Islet precursor cell (in vitro differentiated cells): ENCODE measurements around the gene SRSF2.
"Not testable (repeated sequence)": the region's sequence is repeated elsewhere in the genome, so short reads cannot be mapped to it uniquely, and the experiment has no call there.

Source experiments
- DNase-seq: peaks from one replicate; pipeline ENCODE4 v3.0.0-alpha.2; 2018

Gene SRSF2

DNA sequence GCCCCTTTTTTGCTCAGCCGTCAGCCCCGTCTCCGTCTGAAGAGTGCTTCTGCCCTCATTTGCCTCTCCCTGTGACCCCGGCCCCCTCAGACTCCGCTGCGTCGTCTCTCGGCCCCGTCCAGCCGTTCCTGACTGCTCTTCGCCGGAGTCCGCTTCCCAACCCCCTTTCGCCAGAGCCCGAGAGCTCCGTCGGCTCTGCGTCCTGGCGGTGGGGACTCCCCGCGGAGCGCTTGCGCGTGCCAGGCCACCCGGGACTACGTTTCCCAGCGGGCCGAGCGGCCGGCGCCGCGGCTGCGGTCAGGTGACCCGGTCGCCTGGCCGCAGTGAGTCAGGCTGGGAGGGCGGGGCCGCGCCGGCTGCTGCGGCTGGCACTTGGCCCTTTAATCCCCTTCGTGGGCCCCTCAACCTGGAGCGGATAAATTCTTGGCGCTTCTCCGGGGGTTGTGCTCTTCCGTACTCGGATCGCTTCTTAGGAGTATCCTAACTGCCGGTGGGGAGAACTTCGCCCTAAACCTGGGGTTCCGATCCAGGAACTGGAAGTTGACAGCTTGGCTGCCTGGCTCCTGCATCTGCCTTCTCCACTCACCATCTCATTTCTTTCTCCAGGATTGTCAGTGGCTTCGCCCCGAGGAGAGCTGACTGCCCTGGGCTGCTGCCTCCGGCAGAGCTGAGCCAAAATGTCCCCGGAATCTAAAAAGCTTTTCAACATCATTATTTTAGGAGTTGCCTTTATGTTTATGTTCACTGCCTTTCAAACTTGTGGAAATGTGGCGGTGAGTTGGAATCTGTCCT, 741 bp upstream of the SRSF2 start, which contains the start of gene MFSD11:
MFSD11 (plus strand) TSS at position 444 of the 792 bp plus-strand sequence; CDS start at position 678, 234 bp downstream.
- DNase-seq, result peak; percentile 99

DNA sequence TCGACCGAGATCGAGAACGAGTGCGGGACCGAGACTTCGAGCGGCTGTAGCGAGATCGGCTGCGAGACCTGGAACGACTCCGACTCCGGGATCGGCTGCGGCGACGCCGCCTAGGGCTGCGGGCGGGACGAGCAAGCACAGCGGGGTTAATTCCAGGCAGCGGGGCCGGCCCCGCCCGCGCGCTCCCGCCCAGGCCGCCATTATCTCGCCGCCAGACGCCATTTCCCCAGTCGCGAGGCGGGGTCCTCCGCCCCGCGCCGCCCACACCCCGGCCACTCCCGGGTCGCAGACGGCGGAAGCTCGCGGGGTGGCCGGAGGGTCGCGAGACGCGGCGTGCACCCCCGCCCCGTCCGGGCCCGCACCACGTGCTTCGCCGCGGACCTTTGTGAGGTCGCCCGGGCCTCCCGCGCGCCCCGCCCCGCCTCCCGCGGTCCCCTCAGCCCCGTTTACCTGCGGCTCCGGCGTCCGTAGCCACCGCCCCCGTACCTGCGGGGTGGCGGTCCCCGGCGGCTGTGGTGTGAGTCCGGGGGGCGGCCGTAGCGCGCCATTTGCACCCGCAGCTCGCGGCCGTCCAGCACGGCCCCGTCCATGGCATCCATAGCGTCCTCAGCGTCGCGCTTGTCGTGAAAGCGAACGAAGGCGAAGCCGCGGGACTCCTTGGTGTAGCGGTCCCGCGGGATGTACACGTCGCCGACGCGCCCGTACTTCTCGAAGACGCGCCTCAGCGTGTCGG, 616 bp downstream of the SRSF2 start:
- DNase-seq, result peak; percentile 85

DNA sequence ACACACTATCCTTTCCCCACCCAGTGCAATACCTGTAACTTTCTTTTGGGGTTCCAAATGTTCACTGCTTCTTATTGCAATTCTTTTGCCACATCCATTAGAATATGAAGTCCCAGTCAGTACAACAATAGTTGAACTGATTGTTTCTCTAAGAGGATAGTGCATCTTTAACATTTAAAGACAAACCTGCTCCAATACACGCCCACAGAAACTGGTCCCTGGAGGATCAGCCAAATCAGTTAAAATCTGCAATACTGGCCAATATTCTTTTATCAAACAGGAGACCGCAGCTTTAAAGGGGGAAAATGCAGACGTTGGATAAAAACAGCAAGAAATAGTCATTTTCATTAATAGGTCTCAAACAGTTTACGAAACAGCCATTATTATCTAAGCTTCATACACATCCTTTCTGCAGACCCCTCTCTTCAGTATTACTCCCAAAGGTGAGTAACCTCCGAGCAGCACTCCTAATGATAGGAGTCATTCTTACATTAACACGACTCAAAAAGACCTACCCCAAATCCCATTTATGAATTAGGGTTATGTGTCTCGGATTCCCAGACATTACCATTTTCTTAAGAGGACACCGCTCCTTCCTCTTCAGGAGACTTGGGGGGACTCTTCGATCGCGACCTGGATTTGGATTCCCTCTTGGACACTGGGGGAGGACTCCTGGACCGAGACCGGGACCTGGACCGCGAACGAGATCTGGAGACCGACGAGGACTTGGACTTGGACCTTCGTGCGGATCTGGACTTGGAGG, 1.4 kb downstream of the SRSF2 start:
- DNase-seq, result no peak

DNA sequence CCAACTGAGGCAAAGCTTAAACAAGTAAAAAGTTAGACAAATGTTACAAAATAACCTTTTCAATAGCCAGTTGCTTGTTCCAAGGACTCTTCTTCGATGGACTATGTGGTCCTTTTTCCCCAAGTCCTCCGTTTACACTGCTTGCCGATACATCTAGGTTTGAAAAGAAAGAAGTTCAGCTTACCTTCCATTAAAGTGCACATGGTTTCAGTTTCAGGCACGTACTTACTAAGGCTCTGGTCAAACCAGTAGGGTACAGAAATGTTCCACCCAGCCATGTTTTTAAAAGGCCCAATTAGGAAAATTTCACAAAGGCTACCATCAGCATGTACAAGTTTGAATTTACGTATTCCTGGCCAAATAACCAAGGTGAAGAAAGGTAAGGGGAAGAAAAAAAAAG, 2.1 kb downstream of the SRSF2 start:
- DNase-seq, result no peak

DNA sequence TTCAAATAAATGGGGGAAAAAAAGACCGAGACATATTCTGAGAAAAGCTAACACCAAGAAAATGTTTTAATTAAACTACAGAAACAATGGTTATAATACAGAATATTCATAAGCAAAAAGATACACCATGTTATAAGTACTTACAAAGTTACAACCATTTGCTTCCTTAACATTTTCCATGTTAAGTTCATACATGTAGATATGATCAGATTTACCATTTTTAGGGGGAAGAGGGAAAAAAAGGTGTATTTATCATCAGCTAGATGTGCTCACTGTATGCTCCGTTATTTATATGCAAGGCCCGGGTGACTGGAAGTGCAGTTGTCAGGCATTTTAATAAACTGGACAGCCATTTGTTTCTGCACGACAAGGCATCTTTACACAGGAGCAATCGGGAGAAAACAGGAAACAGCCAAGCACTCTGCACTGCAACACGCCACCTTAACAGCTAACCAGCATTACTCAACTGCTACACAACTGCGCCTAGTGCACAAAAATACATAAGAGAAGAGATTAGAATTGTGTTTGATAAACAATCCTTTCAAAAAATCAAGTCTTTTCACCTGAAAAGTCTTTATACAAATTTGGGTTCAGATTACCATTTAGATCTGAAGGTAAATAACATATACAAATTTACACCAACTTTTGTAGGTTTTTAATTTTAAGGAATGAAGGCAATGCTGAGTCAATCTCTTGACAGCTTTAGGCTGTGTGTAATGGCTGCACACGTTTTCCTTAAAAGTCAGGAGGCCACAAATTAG, 2.9 kb downstream of the SRSF2 start:
- DNase-seq, result no peak

DNA sequence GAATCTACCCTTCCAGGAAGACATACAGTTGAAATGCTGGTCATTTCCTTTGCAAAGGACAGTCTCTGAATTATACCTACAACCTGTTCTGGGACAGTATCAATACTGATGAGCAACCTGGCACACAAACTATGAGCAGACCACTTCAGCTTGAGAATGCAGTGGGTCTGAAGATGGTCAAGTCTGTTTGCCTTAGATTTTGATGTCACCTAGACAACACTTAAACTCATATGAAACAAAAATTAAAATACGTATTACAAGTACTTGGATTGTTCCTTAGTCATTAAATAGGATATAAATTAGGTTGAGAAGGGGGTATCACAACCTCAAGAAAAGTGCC, 3.5 kb downstream of the SRSF2 start:
- no peak for DNase-seq

DNA sequence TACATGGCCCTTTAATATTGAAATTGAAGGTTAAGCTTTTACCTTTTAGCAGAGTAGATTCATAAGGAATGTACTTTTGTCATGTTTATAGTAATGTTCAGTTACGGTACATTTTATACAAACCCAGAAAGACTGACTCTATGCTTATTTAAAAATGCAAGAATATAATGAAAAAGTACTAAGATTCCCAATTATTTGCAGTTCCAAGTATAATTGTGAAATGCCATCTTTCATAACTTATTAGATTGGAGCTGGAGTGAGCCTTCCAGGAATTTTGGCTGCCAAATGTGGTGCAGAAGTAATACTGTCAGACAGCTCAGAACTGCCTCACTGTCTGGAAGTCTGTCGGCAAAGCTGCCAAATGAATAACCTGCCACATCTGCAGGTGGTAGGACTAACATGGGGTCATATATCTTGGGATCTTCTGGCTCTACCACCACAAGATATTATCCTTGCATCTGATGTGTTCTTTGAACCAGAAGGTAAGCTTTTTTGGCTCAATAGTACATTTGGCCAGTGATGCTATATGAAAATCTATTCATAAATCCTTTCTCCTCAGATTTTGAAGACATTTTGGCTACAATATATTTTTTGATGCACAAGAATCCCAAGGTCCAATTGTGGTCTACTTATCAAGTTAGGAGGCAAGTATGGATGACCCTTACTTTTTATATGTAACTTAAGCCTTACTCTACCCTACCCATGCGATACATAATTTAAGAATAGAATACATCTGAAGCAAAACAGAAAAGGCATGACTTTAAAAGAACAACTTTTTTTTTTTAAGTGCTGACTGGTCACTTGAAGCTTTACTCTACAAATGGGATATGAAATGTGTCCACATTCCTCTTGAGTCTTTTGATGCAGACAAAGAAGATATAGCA, 4.2 kb downstream of the SRSF2 start:
- no peak for DNase-seq

DNA sequence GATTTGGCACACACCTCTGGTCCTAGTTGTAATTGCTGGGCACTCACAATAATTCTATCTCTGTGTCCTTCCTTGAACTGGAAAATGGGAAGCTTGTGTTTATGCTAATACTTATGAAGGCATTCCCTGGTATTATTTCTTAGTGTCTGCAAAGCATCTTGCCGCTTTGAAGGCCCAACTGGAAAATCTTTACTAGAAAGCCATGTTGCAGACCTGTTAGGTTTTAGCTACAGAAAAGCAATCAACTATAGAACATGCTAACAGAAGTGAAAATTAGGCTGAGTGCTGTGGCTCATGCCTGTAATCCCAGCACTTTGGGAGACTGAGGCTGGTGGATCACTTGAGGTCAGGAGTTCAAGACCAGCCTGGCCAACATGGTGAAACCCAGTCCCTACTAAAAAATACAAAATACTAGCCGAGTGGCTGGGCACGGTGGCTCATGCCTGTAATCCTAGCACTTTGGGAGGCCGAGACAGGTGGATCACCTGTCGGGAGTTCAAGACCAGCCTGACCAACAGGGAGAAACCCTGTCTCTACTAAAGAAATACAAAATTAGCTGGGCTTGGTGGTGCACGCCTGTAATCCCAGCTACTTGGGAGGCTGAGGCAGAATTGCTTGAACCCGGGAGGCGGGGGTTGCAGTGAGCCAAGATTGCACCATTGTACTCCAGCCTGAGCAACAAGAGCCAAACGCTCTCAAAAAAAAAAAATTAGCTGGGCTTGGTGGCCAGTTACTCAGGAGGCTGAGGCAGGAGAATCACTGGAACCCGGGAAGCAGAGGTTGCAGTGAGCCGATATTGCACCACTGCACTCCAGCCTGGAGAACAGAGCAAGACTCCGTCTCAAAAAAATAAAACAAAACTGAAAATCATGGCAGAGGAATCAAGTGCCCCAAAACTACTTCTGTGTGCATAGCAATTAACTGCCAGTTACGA, 5.1 kb downstream of the SRSF2 start:
- DNase-seq, result not testable (repeated sequence)

DNA sequence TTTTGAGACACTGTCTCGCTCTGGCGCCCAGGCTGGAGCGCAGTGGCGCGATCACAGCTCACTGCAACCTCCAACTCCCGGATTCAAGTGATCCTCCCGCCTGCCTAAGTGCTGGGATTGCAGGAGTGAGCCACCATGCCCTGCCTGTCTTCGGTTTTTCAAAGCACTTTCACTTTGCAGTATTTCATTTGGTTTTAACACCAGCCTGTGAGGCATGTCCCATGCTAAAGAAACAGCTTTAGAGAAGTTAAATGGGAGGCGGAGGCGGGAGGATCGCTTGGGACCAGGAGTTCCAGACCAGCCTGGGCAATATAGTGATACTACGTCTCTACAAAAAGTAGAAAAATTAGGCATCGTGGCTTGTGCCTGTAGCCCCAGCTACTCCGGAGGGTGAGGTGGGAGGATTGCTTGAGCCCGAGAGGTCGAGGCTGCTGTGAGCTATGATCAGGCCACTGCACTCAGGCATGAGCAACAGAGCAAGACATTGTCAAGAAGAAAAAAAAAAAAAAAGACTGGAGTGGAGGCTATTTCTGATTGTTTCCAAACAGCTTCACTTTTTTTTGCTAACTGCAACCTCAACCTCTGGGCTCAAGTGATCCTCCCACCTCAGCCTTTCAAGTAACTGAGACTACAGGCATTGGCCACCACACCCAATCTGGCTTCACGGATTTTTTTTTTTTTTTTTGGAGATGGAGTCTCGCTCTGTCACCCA, 9.2 kb downstream of the SRSF2 start:
- no peak for DNase-seq

DNA sequence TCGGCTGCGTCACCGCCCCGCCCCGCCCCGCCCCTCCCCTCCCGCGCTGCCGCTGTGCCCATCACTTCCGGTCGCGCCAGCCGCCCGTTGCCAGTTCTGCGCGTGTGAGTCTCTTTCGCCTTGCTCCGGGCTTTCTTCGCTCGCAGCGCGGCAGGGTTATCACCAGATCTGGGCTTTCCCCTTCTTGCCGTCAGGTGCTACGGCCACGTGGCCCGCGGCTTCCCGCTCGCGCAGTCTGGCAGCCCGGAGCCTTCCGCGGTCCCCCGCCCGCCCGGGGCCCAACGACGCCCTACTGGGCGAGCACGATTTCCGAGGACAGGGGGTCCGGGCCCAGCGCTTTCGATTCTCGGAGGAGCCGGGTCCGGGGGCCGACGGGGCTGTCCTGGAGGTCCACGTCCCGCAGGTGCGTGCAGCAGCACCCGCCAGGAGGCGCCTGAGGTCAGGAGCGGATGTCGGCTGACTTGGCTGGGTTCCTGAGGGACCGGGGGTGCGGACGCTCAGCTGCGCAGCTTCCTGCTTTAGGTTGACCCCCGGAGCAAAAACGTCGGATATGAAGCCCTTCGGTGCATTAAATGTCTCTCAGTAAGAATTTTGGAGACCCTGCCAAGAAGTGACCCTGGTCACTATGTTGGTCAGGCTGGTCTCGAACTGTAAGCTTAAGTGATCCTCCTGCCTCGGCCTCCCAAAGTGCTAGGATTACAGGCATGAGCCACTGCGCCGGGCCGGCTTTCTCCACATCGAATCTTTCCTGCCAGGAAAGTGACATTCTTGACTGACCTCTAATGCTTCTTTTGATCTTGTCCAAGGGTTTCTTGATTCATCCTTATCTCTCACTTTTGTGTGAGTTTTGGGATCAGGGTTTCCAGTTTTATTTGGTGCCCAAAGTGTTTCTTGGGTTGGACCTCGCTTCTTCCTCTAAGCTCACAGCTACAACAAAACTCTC, 10.1 kb downstream of the SRSF2 start, which contains the start of gene METTL23:
METTL23 (plus strand) TSS at position 64 of the 943 bp plus-strand sequence. CDS start 2,872 bp downstream, outside the sequence.
- DNase-seq, result peak; percentile 92

DNA sequence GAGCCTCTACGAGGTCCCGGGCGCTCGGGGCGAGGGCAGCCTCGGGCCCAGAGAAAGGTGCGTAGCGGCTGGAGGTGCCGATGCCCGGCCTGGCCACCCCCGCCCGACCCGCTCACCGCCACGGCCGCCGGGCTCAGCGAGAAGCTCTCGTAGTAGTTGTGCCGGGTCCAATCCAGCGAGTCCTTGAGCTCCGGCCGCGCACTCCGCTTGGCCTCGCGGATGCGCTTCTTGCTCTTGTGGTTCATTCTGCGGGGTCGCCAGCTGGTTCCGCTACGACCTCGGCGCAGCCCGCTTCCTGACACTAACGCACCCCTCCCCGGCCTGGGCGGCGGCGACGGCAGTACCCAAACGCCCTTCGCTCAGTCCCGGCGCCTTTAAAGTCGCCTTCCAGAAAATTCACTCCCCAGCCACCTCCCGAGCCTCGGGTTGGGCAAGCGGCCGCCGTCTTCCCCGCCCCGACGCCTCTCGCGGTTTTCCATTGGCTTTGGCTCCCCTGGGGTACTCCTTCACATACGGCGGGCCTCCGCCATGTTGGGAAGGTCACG, 10.8 kb downstream of the SRSF2 start, which contains the start of gene JMJD6:
JMJD6 (minus strand) TSS at position 376 of the 545 bp plus-strand sequence; CDS start at position 245, 131 bp downstream.
- peak; percentile 99 for DNase-seq

DNA sequence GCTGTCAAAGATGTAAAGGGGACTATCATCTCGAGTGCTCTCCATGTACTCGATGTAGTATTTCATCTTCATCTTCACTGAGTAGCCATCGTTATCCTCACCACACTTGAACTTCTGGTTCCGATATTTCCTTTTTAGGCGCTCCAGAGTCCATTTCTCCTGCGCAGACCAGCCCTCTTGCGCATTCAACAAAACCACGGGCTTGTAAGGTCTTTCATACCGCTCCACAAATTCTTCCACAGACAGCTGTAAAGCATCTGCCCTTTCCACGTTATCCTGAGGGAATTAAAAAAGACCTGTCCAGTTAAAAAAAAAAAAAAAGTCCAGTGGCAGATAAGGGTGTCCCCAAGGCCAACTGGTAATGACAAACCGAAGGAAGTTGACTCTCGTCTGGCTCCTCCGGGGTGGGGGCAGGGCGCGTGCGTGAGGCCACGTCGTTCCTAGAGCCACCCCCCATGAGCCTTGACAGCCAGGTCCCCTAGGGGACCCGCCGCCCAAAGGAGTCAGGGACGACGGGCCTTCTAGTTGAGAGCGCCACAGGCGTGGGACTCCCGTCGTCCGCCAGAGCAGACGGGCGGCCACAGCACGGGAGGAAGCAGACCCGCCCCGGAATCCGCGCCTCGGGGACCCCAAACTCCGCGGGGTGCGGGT, 11.4 kb downstream of the SRSF2 start:
- DNase-seq, result peak; percentile 76

DNA sequence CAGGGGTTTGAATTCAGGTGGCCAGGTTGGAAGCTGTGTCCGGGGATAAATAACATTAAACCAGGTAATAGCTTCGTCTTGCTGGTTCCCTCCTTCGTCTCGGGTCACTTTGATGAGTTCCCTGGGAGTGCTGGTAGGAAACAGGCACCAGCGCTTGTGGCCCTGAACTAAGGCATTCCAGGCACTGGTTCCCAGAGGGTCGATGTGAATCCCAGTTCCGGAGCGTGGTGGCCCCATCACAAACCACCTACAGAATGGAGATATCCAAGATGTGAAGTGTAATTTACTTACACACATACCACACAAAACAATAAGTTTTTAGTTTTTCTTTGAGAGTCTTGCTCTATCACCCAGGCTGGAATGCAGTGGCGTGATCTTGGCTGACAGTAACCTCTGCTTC, 13.3 kb downstream of the SRSF2 start:
- DNase-seq, result no peak

DNA sequence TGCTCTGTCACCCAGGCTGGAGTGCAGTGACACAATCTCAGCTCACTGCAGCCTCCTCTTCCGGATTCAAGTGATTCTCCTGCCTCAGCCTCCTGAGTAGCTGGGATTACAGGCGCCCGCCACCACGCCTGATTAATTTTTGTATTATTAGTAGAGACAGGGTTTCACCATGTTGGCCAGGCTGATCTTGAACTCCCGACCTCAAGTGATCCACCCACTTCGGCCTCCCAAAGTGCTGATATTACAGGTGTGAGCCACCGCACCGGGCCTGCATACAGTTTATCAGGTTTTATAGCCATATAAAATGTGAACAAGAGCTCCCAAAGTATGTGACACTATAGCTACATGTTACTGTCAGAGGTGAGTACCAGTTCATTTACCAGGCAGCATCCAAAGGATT, 14.2 kb downstream of the SRSF2 start:
- DNase-seq, result not testable (repeated sequence)

DNA sequence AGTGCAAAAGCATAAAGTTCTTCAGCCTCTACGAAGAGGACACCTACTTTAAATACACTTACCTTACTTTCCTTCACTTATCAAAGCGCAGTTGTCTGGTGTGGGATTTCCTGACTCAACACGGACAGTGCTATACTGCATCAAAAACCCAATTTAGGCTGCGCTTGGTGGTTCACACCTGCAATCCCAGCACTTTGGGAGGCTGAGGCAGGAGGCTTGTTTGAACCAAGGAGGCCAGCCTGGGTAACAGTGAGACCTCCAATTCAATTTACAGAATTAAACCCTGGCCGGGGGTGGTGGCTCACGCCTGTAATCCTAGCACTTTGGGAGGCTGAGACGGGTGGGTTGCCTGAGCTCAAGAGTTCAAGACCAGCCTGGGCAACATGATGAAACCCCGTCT, 14.9 kb downstream of the SRSF2 start:
- DNase-seq, result no peak

DNA sequence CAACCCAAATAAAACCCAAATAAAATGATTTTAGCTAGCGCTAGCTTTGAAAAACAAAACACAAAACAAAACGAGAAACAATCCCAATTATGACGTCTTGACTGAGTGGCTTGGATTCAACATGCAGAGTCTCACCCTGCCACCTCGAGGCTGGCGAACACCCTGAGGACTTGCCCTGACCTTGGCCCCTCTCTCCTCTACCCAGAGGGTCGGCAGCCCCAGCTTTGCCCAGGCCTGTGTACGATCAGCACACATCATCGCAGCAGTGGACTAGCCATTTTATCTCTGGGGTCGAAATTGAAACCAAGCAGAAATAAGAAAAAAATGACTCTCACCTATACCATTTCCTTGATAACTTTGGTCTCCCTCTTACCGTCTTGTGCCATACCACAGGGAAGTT, 15.7 kb downstream of the SRSF2 start:
- DNase-seq, result no peak

DNA sequence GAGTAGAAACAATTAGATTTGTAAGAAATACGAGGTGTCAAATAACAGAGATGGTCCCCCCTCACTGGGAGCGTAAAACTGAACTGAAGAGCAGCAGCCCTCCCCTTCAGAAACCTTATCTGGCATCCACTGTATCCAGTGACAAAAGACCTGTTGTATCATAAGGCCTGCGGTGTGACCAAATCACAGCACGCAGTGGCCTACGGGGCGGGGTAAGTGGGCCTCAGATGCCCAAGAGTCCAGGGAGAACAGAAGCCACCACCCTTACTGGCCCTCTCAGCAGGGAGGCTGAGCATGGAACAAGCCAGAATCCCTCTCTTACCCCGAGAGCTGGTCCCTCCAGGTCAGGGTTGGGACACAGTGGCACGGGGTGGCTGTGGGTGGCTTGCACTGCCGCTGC, 16.2 kb downstream of the SRSF2 start:
- no peak for DNase-seq

DNA sequence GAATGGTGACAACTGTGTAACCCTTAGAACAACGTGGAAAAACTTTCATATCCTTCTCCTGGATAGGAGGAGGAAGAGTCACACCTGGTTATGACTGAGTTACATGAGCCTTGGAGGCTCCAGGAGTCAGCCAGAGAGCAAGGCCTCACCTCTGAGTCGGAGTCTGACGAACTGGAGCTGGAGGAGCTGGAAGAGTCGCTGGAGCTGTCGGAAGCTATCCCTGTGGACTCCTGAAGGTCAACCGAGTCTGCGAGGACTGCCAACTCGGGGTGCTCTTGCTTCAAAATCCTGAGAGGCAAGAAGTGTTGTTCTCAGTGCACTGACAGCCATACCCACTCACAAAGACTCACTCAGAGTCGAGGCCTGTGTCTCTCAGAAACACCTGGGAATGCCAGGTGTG, 16.9 kb downstream of the SRSF2 start:
- no peak for DNase-seq
